KOPT-K1 (cell line): Measurements from ENCODE around the gene TUBA3C.

ENCODE experiments used
- H3K27ac ChIP-seq: fragments of 200-600 bp; sonication (generic); 2 replicates; pipeline ENCODE4 v1.5.1; 2016; ENCODE audit warnings: antibody characterized with exemption, mild to moderate bottlenecking, low read depth, low read length; ENCODE audit not compliant: poor library complexity, severe bottlenecking
- H3K36me3 ChIP-seq: fragments of 200-600 bp; sonication (generic); 2 replicates; pipeline ENCODE4 v1.5.1; 2017; ENCODE audit warnings: antibody characterized with exemption, mild to moderate bottlenecking, low read length, moderate library complexity; ENCODE audit not compliant: insufficient read depth
- H3K9me3 ChIP-seq: fragments of 200-600 bp; sonication (generic); 2 replicates; pipeline ENCODE4 v1.5.1; 2017; ENCODE audit warnings: antibody characterized with exemption, low read length, mild to moderate bottlenecking; ENCODE audit not compliant: insufficient read depth, poor library complexity, severe bottlenecking

Gene TUBA3C

GRCh38 chr13:19153782-19154450 is 27.7 kb downstream of the TUBA3C start:
- Histone ChIP-seq H3K9me3 (peaks cover 66% of the 10 kb centered on the region), H3K36me3 (no peaks in the 10 kb centered on the region), H3K27ac (no peak overlapping the region)

- Histone ChIP-seq H3K36me3 (no peaks in the 10 kb centered on the region), H3K27ac (no peak overlapping the region), H3K9me3 (peaks cover 68% of the 10 kb centered on the region)
Observed at GRCh38 chr13:19152403-19152802, 29.2 kb downstream of the TUBA3C start.

- no peaks in the 10 kb centered on the region for H3K36me3 ChIP-seq
- no peak overlapping the region for H3K27ac ChIP-seq
- H3K9me3 ChIP-seq, result peaks cover 67% of the 10 kb centered on the region
Observed at GRCh38 chr13:19151581-19152263, 29.9 kb downstream of the TUBA3C start.

- Histone ChIP-seq H3K36me3 (no peaks in the 10 kb centered on the region), H3K9me3 (peaks cover 59% of the 10 kb centered on the region), H3K27ac (no peak overlapping the region)
Observed at GRCh38 chr13:19150712-19151228, 30.9 kb downstream of the TUBA3C start.

- Histone ChIP-seq H3K27ac (no peak overlapping the region), H3K9me3 (peaks cover 54% of the 10 kb centered on the region), H3K36me3 (no peaks in the 10 kb centered on the region)
Observed at GRCh38 chr13:19150226-19150625, 31.4 kb downstream of the TUBA3C start.

GRCh38 chr13:19148561-19148960 is 33.1 kb downstream of the TUBA3C start:
- H3K9me3 ChIP-seq, result peaks cover 38% of the 10 kb centered on the region
- no peaks in the 10 kb centered on the region for H3K36me3 ChIP-seq
- H3K27ac ChIP-seq, result no peak overlapping the region
